ENCODE measurements around the gene GSG1L.

DNA sequence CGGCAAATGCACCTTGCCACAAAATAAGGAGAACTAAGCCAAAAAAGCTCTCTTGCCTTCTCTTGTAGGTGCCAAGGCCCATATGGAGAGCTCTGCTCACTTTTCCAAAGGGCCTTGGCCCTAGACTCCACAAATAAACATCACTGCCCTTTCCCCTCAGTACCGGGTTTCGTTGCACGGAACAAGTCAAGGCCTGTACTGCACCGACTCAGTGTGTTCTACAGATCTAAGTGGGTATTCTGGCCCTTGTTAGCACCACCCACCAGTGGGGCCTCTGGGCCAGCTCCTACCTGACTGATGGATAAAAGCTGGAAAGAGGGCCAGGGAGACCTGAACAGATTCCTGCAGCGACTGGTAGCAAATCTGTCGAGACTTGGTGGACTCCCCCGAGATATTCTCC, 43.7 kb upstream of the GSG1L start:
- TF ChIP-seq CTCF (IDR thresholded peaks at IDR 0.05; ENCODE audit: insufficient read depth, low read length, poor library complexity, severe bottlenecking) (no peak), EZH2phosphoT487 (conservative IDR thresholded peaks at IDR 0.05; ENCODE audit: low read length) (no peak)
